Neuronal stem cell (in vitro differentiated cells): ENCODE results near the gene MYBBP1A.

ENCODE experiments used
- DNase-seq: peaks from one replicate; pipeline ENCODE4 v3.0.0-alpha.2; 2013; ENCODE audit warnings: low spot score
- H2AFZ ChIP-seq: one replicate; pipeline ENCODE4 v1.6.1; 2013; ENCODE audit warnings: mild to moderate bottlenecking, low read length, inconsistent platforms
- H2AK5ac ChIP-seq: 2 replicates; pipeline ENCODE4 v1.6.1; 2013; ENCODE audit warnings: low read depth, mild to moderate bottlenecking, inconsistent platforms, low read length, moderate library complexity, mixed read lengths
- H2BK120ac ChIP-seq: 2 replicates; pipeline ENCODE4 v1.6.1; 2013; ENCODE audit warnings: low read depth, mild to moderate bottlenecking, inconsistent platforms, low read length, moderate library complexity, mixed read lengths
- H2BK12ac ChIP-seq: one replicate; pipeline ENCODE4 v1.6.1; 2013; ENCODE audit warnings: low read length, inconsistent platforms
- H2BK15ac ChIP-seq: 2 replicates; pipeline ENCODE4 v1.6.1; 2013; ENCODE audit warnings: mild to moderate bottlenecking, low read length, inconsistent platforms, mixed read lengths
- H2BK5ac ChIP-seq: one replicate; pipeline ENCODE4 v1.6.1; 2013; ENCODE audit warnings: inconsistent platforms, mild to moderate bottlenecking, low read length, moderate library complexity
- H3K14ac ChIP-seq: one replicate; pipeline ENCODE4 v1.6.1; 2013; ENCODE audit warnings: low read length, inconsistent platforms
- H3K18ac ChIP-seq: 2 replicates; pipeline ENCODE4 v1.6.1; 2013; ENCODE audit warnings: low read length, inconsistent platforms
- H3K23ac ChIP-seq: 2 replicates; pipeline ENCODE4 v1.6.1; 2013; ENCODE audit warnings: low read depth, mild to moderate bottlenecking, mixed read lengths, low read length, inconsistent platforms; ENCODE audit not compliant: poor library complexity
- H3K27ac ChIP-seq: replicated peaks from 3 replicates; pipeline ENCODE4 v1.5.1; 2013; ENCODE audit warnings: low read length, inconsistent platforms
- H3K27me3 ChIP-seq, 3 experiments: 2 replicates each; pipeline ENCODE4 v1.6.1; 2013; ENCODE audit warnings: low read length in 3 of 3, mild to moderate bottlenecking in 2 of 3, inconsistent platforms in 1 of 3, low read depth in 1 of 3, mixed read lengths in 1 of 3, moderate library complexity in 1 of 3; ENCODE audit not compliant: control insufficient read depth in 3 of 3, insufficient read depth in 3 of 3
- H3K36me3 ChIP-seq, 2 donors: replicated peaks in 1 of 2; 2 replicates each; pipeline ENCODE4 v1.6.1; 2013; ENCODE audit warnings: low read length in 2 of 2; ENCODE audit not compliant: control insufficient read depth in 2 of 2, insufficient read depth in 2 of 2
- H3K4ac ChIP-seq: 2 replicates; pipeline ENCODE4 v1.6.1; 2013; ENCODE audit warnings: inconsistent platforms, mild to moderate bottlenecking, low read length, moderate library complexity
- H3K4me1 ChIP-seq, 2 donors: 1 replicate in 1 of 2; 2 replicates in 1 of 2; pipeline ENCODE4 v1.6.1; 2013; ENCODE audit warnings: low read length in 2 of 2, low read depth in 1 of 2; ENCODE audit not compliant: control insufficient read depth in 2 of 2, insufficient read depth in 1 of 2
- H3K4me2 ChIP-seq: one replicate; pipeline ENCODE4 v1.6.1; 2013; ENCODE audit warnings: mild to moderate bottlenecking, low read length, inconsistent platforms; ENCODE audit not compliant: insufficient read depth, poor library complexity, severe bottlenecking
- H3K4me3 ChIP-seq, 2 donors: 2 replicates each; pipeline ENCODE4 v1.5.1; 2013; ENCODE audit warnings: low read length in 2 of 2, mild to moderate bottlenecking in 2 of 2, inconsistent platforms in 1 of 2, moderate library complexity in 1 of 2
- H3K79me1 ChIP-seq: one replicate; pipeline ENCODE4 v1.6.1; 2013; ENCODE audit warnings: low read depth, mild to moderate bottlenecking, inconsistent platforms, low read length, moderate library complexity
- H3K9ac ChIP-seq: one replicate; pipeline ENCODE4 v1.6.1; 2013; ENCODE audit warnings: mild to moderate bottlenecking, low read depth, low read length, inconsistent platforms; ENCODE audit not compliant: poor library complexity
- H3K9me3 ChIP-seq, 2 donors: replicated peaks in 1 of 2; 2 replicates each; pipeline versions ENCODE3 to v1.6.1; 2013; ENCODE audit warnings: low read length in 2 of 2, mild to moderate bottlenecking in 2 of 2, inconsistent platforms in 1 of 2, low read depth in 1 of 2, mixed read lengths in 1 of 2, moderate library complexity in 1 of 2; ENCODE audit not compliant: control insufficient read depth in 2 of 2, insufficient read depth in 1 of 2
- H4K8ac ChIP-seq: one replicate; pipeline ENCODE4 v1.6.1; 2013; ENCODE audit warnings: low read depth, mild to moderate bottlenecking, inconsistent platforms, low read length, moderate library complexity
- H4K91ac ChIP-seq: one replicate; pipeline ENCODE4 v1.6.1; 2013; ENCODE audit warnings: low read length, low read depth, mild to moderate bottlenecking, inconsistent platforms; ENCODE audit not compliant: poor library complexity
- WGBS, 2 donors: extraction: QIAGEN DNeasy Blood & Tissue Kit; methylation state at CpG; one replicate each; pipeline ENCODE4 v1.1.7; 2013; ENCODE audit warnings: missing lambda C conversion rate in 2 of 2, mixed read lengths in 1 of 2; ENCODE audit not compliant: insufficient read length in 2 of 2, insufficient replicate concordance in 1 of 2; ENCODE audit errors: extremely low coverage in 2 of 2; 5-methylcytosine and 5-hydroxymethylcytosine counted together

The MYBBP1A gene

GRCh38 chr17:4588898-4589625 lies 33.9 kb upstream of the MYBBP1A start:
- H2AFZ ChIP-seq, result no peak overlapping the region
- H3K9me3 ChIP-seq, result peaks cover 0 to 2% of the 10 kb centered on the region in 2 donors
- H3K4ac ChIP-seq, result no peak overlapping the region
- no peaks in the 10 kb centered on the region for H3K36me3 ChIP-seq
- H3K14ac ChIP-seq, result peak overlapping the region; percentile 94
- H2BK15ac ChIP-seq, result peak overlapping the region; percentile 17
- peak overlapping the region; percentile 55 for H3K23ac ChIP-seq
- no peak for DNase-seq
- H3K79me1 ChIP-seq, result peaks cover 4% of the 10 kb centered on the region
- H3K4me2 ChIP-seq, result no peak overlapping the region
- no peak overlapping the region for H3K4me3 ChIP-seq
- H2BK5ac ChIP-seq, result peak overlapping the region; percentile 48
- H2BK120ac ChIP-seq, result no peak overlapping the region
- H3K27me3 ChIP-seq, result peaks cover 4 to 93% (median 13%) of the 10 kb centered on the region in 3 experiments
- no peak overlapping the region for H4K91ac ChIP-seq
- WGBS, 2 donors, result no CpG with 5 or more reads among the region's 22 CpGs
- H2BK12ac ChIP-seq, result peak overlapping the region; percentile 73
- peak overlapping the region; percentile 27 for H3K18ac ChIP-seq
- peaks cover 0 to 6% of the 10 kb centered on the region in 2 donors for H3K4me1 ChIP-seq
- H2AK5ac ChIP-seq, result peak overlapping the region; percentile 52
- H3K27ac ChIP-seq, result no peak overlapping the region
- H3K9ac ChIP-seq, result peak overlapping the region; percentile 21
- no peak overlapping the region for H4K8ac ChIP-seq

- H3K36me3 ChIP-seq, result no peaks in the 10 kb centered on the region
- no peak overlapping the region for H3K4me3 ChIP-seq
- H3K27me3 ChIP-seq, result peaks cover 4 to 95% (median 19%) of the 10 kb centered on the region in 3 experiments
- no peak overlapping the region for H3K4ac ChIP-seq
- no peak overlapping the region for H3K23ac ChIP-seq
- H3K4me2 ChIP-seq, result no peak overlapping the region
- H4K8ac ChIP-seq, result no peak overlapping the region
- H3K9me3 ChIP-seq, result peaks cover 0 to 2% of the 10 kb centered on the region in 2 donors
- peak overlapping the region; percentile 48 for H2BK5ac ChIP-seq
- peak overlapping the region; percentile 11 for H3K18ac ChIP-seq
- no CpG with 5 or more reads among the region's 11 CpGs for WGBS, 2 donors
- peak overlapping the region; percentile 94 for H3K14ac ChIP-seq
- H3K4me1 ChIP-seq, result peaks cover 3 to 8% of the 10 kb centered on the region in 2 donors
- peak overlapping the region; percentile 17 for H2BK15ac ChIP-seq
- H3K27ac ChIP-seq, result no peak overlapping the region
- peak overlapping the region; percentile 41 for H2BK12ac ChIP-seq
- no peak overlapping the region for H2AFZ ChIP-seq
- no peak for DNase-seq
- H2AK5ac ChIP-seq, result no peak overlapping the region
- H3K9ac ChIP-seq, result peak overlapping the region; percentile 21
- H4K91ac ChIP-seq, result no peak overlapping the region
- H3K79me1 ChIP-seq, result peaks cover 4% of the 10 kb centered on the region
- peak overlapping the region; percentile 47 for H2BK120ac ChIP-seq
Measured at GRCh38 chr17:4588391-4588790, 33.2 kb upstream of the MYBBP1A start.

- Histone ChIP-seq H2AK5ac (no peak overlapping the region), H3K18ac (peak overlapping the region; percentile 28), H3K36me3 (no peaks in the 10 kb centered on the region), H3K4me3 (no peak overlapping the region), H3K4ac (no peak overlapping the region), H3K27me3 (peaks cover 4 to 95% (median 22%) of the 10 kb centered on the region in 3 experiments), H3K9ac (no peak overlapping the region), H2BK120ac (no peak overlapping the region), H3K79me1 (peaks cover 4% of the 10 kb centered on the region), H3K27ac (no peak overlapping the region), H2BK15ac (no peak overlapping the region), H3K4me1 (peaks cover 3 to 10% of the 10 kb centered on the region in 2 donors), H4K91ac (no peak overlapping the region), H4K8ac (no peak overlapping the region), H2BK12ac (no peak overlapping the region), H2BK5ac (no peak overlapping the region), H3K23ac (peak overlapping the region; percentile 34), H3K4me2 (no peak overlapping the region), H2AFZ (no peak overlapping the region), H3K14ac (no peak overlapping the region), H3K9me3 (peaks cover 0 to 2% of the 10 kb centered on the region in 2 donors)
- DNase-seq, result no peak
- no CpG with 5 or more reads among the region's 9 CpGs for whole genome bisulfite sequencing, 2 donors
Measured at GRCh38 chr17:4587803-4588202, 32.6 kb upstream of the MYBBP1A start.

- H3K18ac ChIP-seq, result no peak overlapping the region
- peak overlapping the region; percentile 46 for H4K91ac ChIP-seq
- no peaks in the 10 kb centered on the region for H3K36me3 ChIP-seq
- peaks cover 4% of the 10 kb centered on the region for H3K79me1 ChIP-seq
- H3K9me3 ChIP-seq, result peaks cover 0 to 2% of the 10 kb centered on the region in 2 donors
- no peak overlapping the region for H3K4me2 ChIP-seq
- no peak overlapping the region for H4K8ac ChIP-seq
- no peak overlapping the region for H2BK5ac ChIP-seq
- no peak overlapping the region for H2BK15ac ChIP-seq
- no peak overlapping the region for H3K4me3 ChIP-seq
- no peak overlapping the region for H2AK5ac ChIP-seq
- peak overlapping the region; percentile 19 for H2BK120ac ChIP-seq
- H3K23ac ChIP-seq, result no peak overlapping the region
- H2BK12ac ChIP-seq, result peak overlapping the region; percentile 16
- H3K4me1 ChIP-seq, result peaks cover 6 to 14% of the 10 kb centered on the region in 2 donors
- no CpG with 5 or more reads among the region's 7 CpGs for WGBS, 2 donors
- H3K27me3 ChIP-seq, result peaks cover 4 to 95% (median 22%) of the 10 kb centered on the region in 3 experiments
- H3K27ac ChIP-seq, result no peak overlapping the region
- H2AFZ ChIP-seq, result no peak overlapping the region
- H3K4ac ChIP-seq, result no peak overlapping the region
- DNase-seq, result no peak
- no peak overlapping the region for H3K9ac ChIP-seq
- peak overlapping the region; percentile 75 for H3K14ac ChIP-seq
Measured at GRCh38 chr17:4587195-4587594, 32.0 kb upstream of the MYBBP1A start.
